NCI-H128 (cell line): ENCODE measurements around the gene LCN1.
"Not testable (repeated sequence)": the region's sequence is repeated elsewhere in the genome, so short reads cannot be mapped to it uniquely, and the experiment has no call there.

Experiments
- DNase-seq: peaks from one replicate; lab custom pipeline; 2025; ENCODE audit not compliant: unreplicated experiment; lab: John Stamatoyannopoulos, UW

Gene LCN1

GRCh38 chr9:135545646-135546176, 24.5 kb downstream of the LCN1 start, which contains the start of gene OBP2A:
Gene OBP2A, plus strand, starts transcription at chr9:135546126. Its CDS starts 55 bp downstream, at chr9:135546181.
- DNase-seq, result not testable (repeated sequence)

GRCh38 chr9:135546792-135547617, 25.8 kb downstream of the LCN1 start:
- DNase-seq, result not testable (repeated sequence)

DNA sequence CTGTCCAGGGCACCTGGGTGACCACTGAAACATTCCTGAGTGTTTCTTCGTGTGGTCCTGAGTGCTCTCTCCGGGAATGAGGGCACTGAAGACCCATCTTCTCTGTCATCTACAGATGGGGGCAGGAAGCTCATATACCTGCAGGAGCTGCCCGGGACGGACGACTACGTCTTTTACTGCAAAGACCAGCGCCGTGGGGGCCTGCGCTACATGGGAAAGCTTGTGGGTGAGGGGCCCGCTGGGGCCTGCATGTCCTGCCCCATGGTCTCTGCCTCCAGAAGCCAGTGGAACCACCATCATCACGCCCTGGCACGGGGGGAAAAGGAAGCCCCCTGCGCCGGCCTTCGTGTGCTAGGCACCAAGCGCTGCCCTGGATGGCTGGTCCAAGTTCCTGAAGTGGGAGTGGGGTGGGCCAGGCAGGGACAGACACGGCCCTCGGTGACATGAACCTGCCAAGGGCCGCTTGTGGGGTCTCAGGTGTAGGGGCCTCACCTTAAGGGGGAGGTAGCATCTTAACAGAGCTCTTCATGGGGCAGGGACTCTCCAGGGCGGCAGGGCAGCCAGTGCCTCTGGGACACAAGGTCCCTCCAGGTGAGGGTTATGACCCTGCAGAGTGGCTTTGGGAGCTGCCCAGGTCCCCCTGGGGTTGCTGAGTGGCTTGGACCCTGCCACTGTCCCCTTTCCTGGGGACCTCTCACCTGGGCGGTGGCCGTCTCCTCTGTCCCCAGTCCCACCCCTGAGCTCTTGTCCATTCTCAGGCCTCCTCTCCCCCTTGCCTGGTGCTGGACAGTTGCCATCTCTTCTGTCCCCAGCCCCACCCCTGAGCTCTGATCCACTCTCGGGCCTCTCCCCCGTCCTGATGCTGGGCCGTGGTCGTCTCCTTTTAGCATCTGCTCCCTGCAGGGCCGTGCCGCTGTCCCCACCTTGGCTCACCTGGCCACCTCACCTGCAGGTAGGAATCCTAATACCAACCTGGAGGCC, 26.8 kb downstream of the LCN1 start:
- no peak for DNase-seq

DNA sequence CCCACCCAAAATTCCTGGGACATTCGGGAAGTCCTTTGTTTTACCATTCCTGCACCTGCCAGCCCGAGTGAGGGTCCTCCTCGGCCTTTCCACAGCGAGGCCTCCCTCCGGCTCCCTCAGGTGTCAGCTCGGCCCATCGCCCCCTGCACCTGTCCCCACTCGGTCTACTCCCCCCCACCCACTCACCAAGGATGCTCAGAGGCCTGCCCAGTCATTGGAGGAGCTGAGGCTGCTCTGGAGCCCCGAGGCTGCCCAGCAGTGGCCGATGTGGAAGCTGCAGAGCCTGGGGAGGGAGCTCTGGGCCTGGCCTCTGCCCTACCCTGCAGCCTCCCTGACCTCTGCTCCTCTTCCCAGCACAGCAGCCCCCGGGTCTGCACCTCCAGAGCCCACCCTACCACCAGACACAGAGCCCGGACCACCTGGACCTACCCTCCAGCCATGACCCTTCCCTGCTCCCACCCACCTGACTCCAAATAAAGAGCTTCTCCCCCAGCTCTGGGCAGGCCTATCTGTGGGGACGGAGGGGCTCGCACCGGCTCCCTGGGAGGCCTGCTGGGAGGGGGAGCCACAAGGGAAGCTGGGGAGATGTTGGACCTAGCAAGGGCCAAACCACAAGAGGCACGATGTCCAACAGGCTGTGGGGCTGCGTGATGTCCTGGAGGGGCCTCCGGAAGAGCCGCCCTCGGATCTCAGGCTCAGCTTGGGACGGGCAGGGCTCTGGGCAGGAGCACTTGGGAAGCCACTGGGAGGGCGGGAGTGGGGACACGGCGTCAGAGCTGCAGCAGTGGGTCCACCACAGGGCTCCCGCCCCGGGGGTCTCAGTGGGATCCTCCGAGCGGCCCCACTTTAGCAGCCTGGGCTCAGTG, 28.5 kb downstream of the LCN1 start:
- DNase-seq, result not testable (repeated sequence)

GRCh38 chr9:135550344-135550918, 29.2 kb downstream of the LCN1 start:
- no peak for DNase-seq

GRCh38 chr9:135551031-135551430, 29.8 kb downstream of the LCN1 start:
- DNase-seq, result no peak

DNA sequence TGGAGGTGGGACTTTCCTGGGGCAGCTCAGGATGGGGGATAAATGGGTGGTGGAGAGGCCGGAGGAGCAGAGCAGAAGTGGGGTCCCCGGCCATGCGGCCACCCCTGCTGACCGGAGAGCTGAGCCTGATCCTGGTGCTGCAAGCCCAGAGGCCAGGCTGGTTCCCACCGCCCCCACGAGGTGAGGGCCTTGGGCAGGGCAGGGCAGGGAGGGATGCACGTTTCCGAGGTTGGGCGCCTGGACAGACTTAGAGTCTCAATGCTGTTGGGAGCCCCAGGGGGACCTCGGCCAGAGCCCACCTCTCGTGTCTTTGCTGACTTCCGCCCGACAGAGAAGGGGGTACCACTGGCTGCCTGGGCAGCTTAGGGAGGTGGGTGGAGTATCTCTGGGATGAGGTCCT, 30.2 kb downstream of the LCN1 start:
- no peak for DNase-seq

DNA sequence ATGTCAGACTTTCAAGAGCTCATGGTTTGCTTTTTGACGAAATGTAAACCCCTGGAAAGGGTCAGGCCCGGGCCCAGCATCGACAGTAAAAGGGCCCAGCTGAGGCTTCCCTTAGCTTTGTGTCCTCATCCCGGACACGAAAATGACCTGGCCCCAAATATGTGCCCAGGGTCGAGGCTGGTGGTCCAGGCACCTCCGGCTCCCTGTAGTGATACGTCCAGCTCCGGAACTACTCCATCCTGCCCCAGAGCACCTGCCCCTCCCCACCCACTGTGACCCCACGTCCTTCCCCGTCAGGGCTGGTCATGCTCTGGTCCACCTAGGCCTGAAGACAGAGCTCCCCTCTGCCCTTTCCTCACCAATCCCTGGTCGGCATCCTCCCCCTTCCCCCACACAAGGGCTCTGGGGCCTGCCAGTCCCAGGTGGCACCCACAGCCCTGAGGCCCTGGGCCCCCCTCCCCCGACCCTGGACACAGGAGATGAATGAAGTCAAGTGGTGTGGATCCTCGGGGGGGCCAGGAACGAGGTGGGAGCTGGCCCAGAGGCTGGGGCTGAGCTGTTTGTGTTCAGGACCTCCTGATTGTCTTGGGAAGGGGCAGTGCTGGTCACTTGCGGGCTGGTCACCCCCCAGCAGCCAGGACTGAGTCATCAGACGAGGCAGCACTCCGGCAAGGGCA, 30.9 kb downstream of the LCN1 start:
- DNase-seq, result no peak

DNA sequence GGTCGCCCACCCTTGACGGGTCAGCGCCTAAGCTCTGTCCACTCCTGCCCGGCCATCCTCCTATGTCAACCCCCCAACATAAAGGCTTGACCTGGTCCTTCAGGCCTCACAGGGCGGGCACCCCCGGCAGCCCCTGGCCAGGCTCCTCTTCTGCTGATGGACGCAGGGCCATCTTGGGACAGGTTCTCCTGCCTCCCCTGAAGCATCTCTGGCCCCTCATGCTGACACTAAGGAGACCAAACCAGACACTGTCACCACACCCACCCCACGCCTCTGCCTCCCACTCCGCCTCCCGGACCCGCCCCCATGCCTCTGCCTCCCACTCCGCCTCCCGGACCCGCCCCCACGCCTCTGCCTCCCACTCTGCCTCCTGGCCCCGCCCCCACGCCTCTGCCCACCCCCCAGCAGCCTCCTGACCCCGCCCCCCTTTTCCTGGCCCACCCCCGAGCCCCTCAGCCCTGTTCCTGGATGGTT, 31.5 kb downstream of the LCN1 start:
- no peak for DNase-seq

GRCh38 chr9:135554718-135555117, 33.5 kb downstream of the LCN1 start:
- DNase-seq, result no peak

DNA sequence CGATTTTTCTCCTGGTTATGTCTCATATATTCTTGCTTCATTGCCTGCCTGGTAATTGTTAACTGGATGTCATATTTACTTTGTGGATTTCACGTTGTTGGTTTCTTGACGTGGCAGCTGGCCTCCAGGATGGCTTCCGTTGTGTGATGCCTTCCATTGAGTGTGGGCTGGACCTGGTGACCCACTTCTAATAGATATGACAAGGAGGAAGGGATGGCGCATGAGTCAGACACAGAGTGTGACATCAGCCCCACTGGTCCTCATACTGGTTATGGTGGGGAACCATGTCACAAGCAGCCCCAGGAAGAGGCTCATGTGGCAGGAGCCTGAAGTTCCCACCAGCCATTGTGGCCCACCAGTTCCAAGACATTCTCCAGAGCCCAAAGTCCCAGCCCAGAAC, 34.0 kb downstream of the LCN1 start:
- no peak for DNase-seq

- DNase-seq, result no peak
Observed at GRCh38 chr9:135555910-135556309, 34.7 kb downstream of the LCN1 start.

- no peak for DNase-seq
Observed at GRCh38 chr9:135559606-135560005, 38.4 kb downstream of the LCN1 start.

DNA sequence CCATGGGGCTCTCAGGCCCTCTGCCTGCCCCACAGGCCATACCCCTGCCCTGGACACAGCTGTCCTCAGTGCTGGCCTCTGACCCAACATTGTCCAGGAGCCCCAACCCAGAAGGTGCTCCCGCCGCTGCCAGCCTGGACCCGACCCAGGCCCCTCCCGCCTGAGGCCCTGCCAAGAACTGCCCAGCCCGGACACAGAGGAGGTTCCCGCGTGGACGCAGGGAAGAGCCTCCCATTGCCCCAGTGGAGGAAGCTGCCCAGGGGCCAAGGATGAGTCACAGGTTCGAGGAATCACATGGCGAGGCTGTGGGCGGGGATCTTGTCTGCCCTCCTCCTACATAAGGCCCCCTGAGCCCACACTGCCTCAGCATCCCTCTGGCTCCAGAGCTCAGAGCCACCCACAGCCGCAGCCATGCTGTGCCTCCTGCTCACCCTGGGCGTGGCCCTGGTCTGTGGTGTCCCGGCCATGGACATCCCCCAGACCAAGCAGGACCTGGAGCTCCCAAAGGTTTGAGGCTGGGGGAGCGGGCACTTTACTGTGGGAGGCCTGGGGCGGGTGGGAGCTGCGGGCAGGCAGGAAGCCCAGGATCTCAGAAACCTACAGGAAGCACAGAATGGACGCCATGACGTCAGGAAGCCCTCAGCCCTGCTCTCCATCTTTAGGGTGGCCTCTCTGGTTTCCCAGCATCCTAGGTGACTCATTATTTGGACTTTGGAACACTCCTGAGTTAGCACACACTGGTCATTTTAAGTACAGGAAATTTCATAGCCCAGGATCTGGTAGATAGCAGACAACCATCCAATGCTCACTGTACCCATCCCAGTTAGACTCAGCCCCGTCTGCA, 40.4 kb downstream of the LCN1 start, which contains the start of gene PAEP:
Gene PAEP (plus strand): TSS at position 366 of the 844 bp plus-strand sequence.
- DNase-seq, result no peak

- DNase-seq, result no peak
Observed at GRCh38 chr9:135562235-135562745, 41.0 kb downstream of the LCN1 start.

- DNase-seq, result no peak
Observed at GRCh38 chr9:135563039-135563476, 41.8 kb downstream of the LCN1 start.

- DNase-seq, result no peak
Observed at GRCh38 chr9:135563858-135564257, 42.6 kb downstream of the LCN1 start.

- no peak for DNase-seq
Observed at GRCh38 chr9:135565141-135565628, 43.9 kb downstream of the LCN1 start.
